ENCODE results near the gene SPPL3.

GRCh38 chr12:120844768-120845449, 59.2 kb downstream of the SPPL3 start:
- TF ChIP-seq CTCF (IDR thresholded peaks at IDR 0.05 in 2 of 3, conservative IDR thresholded peaks at IDR 0.05 in 1 of 3; ENCODE audit: borderline replicate concordance in 1 of 3, insufficient read depth in 1 of 3, low read depth in 2 of 3, low read length in 2 of 3) (no peak), JUND (IDR thresholded peaks at IDR 0.05) (no peak)

Measured in HCT116 (cell line).